ENCODE results near the gene EBF3.

The EBF3 gene

GRCh38 chr10:129912166-129912917, 51.7 kb downstream of the EBF3 start:
- DNase-seq (ENCODE audit: low read depth in 1 of 2, low spot score in 1 of 2) = no peak

- no peak for DNase-seq (ENCODE audit: low read depth in 1 of 2, low spot score in 1 of 2)
Measured at GRCh38 chr10:129911451-129912165, 52.5 kb downstream of the EBF3 start.

- no peak for DNase-seq (ENCODE audit: low read depth in 1 of 2, low spot score in 1 of 2)
Measured at GRCh38 chr10:129910861-129911260, 53.2 kb downstream of the EBF3 start.

- no peak for DNase-seq (ENCODE audit: low read depth in 1 of 2, low spot score in 1 of 2)
Measured at GRCh38 chr10:129909531-129910256, 54.4 kb downstream of the EBF3 start.

GRCh38 chr10:129909080-129909479, 55.0 kb downstream of the EBF3 start:
- no peak for DNase-seq (ENCODE audit: low read depth in 1 of 2, low spot score in 1 of 2)

GRCh38 chr10:129908406-129908805, 55.7 kb downstream of the EBF3 start:
- no peak for DNase-seq (ENCODE audit: low read depth in 1 of 2, low spot score in 1 of 2)

GRCh38 chr10:129905553-129905952, 58.5 kb downstream of the EBF3 start:
- no peak for DNase-seq (ENCODE audit: low read depth in 1 of 2, low spot score in 1 of 2)

GRCh38 chr10:129904323-129904722, 59.8 kb downstream of the EBF3 start:
- no peak for DNase-seq (ENCODE audit: low read depth in 1 of 2, low spot score in 1 of 2)

GRCh38 chr10:129901389-129902006, 62.6 kb downstream of the EBF3 start:
- no peak for DNase-seq (ENCODE audit: low read depth in 1 of 2, low spot score in 1 of 2)

- no peak for DNase-seq (ENCODE audit: low read depth in 1 of 2, low spot score in 1 of 2)
Measured at GRCh38 chr10:129900825-129901224, 63.2 kb downstream of the EBF3 start.

GRCh38 chr10:129899276-129900130, 64.6 kb downstream of the EBF3 start:
- DNase-seq (ENCODE audit: low read depth in 1 of 2, low spot score in 1 of 2) = no peak

GRCh38 chr10:129898706-129899268, 65.3 kb downstream of the EBF3 start:
- no peak for DNase-seq (ENCODE audit: low read depth in 1 of 2, low spot score in 1 of 2)

GRCh38 chr10:129897871-129898626, 66.0 kb downstream of the EBF3 start:
- DNase-seq (ENCODE audit: low read depth in 1 of 2, low spot score in 1 of 2) = no peak

GRCh38 chr10:129896860-129897200, 67.2 kb downstream of the EBF3 start:
- DNase-seq (ENCODE audit: low read depth in 1 of 2, low spot score in 1 of 2) = no peak

- no peak for DNase-seq (ENCODE audit: low read depth in 1 of 2, low spot score in 1 of 2)
Measured at GRCh38 chr10:129896136-129896859, 67.8 kb downstream of the EBF3 start.

GRCh38 chr10:129895811-129896135, 68.3 kb downstream of the EBF3 start:
- DNase-seq (ENCODE audit: low read depth in 1 of 2, low spot score in 1 of 2) = no peak

- no peak for DNase-seq (ENCODE audit: low read depth in 1 of 2, low spot score in 1 of 2)
Measured at GRCh38 chr10:129894698-129895097, 69.4 kb downstream of the EBF3 start.

GRCh38 chr10:129893104-129894089, 70.7 kb downstream of the EBF3 start:
- no peak for DNase-seq (ENCODE audit: low read depth in 1 of 2, low spot score in 1 of 2)
